Neutrophil (primary cell): ENCODE data around the gene PML.

Experiments used
- H3K27ac ChIP-seq: fragments of 200-600 bp; sonication (generic); 2 replicates; pipeline ENCODE4 v1.5.1; 2016; ENCODE audit warnings: mild to moderate bottlenecking, moderate library complexity
- H3K27me3 ChIP-seq: fragments of 200-600 bp; sonication (generic); 2 replicates; pipeline ENCODE4 v1.6.0; 2016; ENCODE audit warnings: mild to moderate bottlenecking
- H3K36me3 ChIP-seq: fragments of 200-600 bp; sonication (generic); 2 replicates; pipeline ENCODE4 v1.5.1; 2017
- H3K4me1 ChIP-seq, 2 experiments: fragments of 200-600 bp in 1 of 2; sonication (generic) in 1 of 2; 1 replicate in 1 of 2; 2 replicates in 1 of 2; pipeline versions ENCODE4 v1.5.1 to v1.6.1; 2013 to 2016; ENCODE audit warnings: low read depth in 1 of 2, low read length in 1 of 2, mild to moderate bottlenecking in 1 of 2, moderate library complexity in 1 of 2; ENCODE audit not compliant: control insufficient read depth in 1 of 2, insufficient read depth in 1 of 2
- H3K4me3 ChIP-seq, 2 experiments: fragments of 200-600 bp in 1 of 2; sonication (generic) in 1 of 2; 1 replicate in 1 of 2; 2 replicates in 1 of 2; pipeline ENCODE4 v1.5.1; 2013 to 2016; ENCODE audit warnings: low read depth in 1 of 2, low read length in 1 of 2, mild to moderate bottlenecking in 1 of 2, moderate library complexity in 1 of 2
- H3K9me3 ChIP-seq: fragments of 200-600 bp; sonication (generic); 2 replicates; pipeline ENCODE4 v1.5.1; 2016
- CTCF ChIP-seq: fragments of 200-600 bp; sonication (generic); IDR thresholded peaks from 2 replicates; pipeline ENCODE4 v1.5.1; 2016; ENCODE audit warnings: antibody characterized with exemption

PML gene

GRCh38 chr15:73996939-73997338 lies 2.4 kb downstream of the PML start:
- no peak for TF ChIP-seq CTCF
- Histone ChIP-seq H3K36me3 (peaks cover 18% of the 10 kb centered on the region), H3K27me3 (no peaks in the 10 kb centered on the region), H3K4me3 (peak overlapping the region; percentile 54 to 55), H3K9me3 (no peaks in the 10 kb centered on the region), H3K4me1 (peaks cover 54 to 56% of the 10 kb centered on the region in 2 experiments), H3K27ac (peak overlapping the region; percentile 91)

GRCh38 chr15:73997986-73998385 lies 3.5 kb downstream of the PML start:
- no peak overlapping the region for H3K4me3 ChIP-seq
- H3K27ac ChIP-seq: peak overlapping the region; percentile 91
- peaks cover 23% of the 10 kb centered on the region for H3K36me3 ChIP-seq
- no peak for TF ChIP-seq CTCF
- peaks cover 46 to 47% of the 10 kb centered on the region in 2 experiments for H3K4me1 ChIP-seq
- H3K27me3 ChIP-seq: no peaks in the 10 kb centered on the region
- H3K9me3 ChIP-seq: no peaks in the 10 kb centered on the region

GRCh38 chr15:74006774-74007639 lies 12.5 kb downstream of the PML start:
- Histone ChIP-seq H3K27ac (peak overlapping the region; percentile 64), H3K9me3 (no peaks in the 10 kb centered on the region), H3K4me3 (no peak overlapping the region), H3K36me3 (peaks cover 12% of the 10 kb centered on the region), H3K4me1 (peaks cover 47 to 48% of the 10 kb centered on the region in 2 experiments), H3K27me3 (no peaks in the 10 kb centered on the region)
- TF ChIP-seq CTCF: no peak

- H3K27ac ChIP-seq: peak overlapping the region; percentile 64
- TF ChIP-seq CTCF: no peak
- peaks cover 52 to 56% of the 10 kb centered on the region in 2 experiments for H3K4me1 ChIP-seq
- H3K36me3 ChIP-seq: peaks cover 9% of the 10 kb centered on the region
- H3K4me3 ChIP-seq: no peak overlapping the region
- no peaks in the 10 kb centered on the region for H3K27me3 ChIP-seq
- no peaks in the 10 kb centered on the region for H3K9me3 ChIP-seq
Measured at GRCh38 chr15:74007820-74008371, 13.4 kb downstream of the PML start.

- H3K4me3 ChIP-seq: no peak overlapping the region
Measured at GRCh38 chr15:74008901-74009300, 14.4 kb downstream of the PML start.

More at GRCh38 chr15:74008901-74009300, 14.4 kb downstream of the PML start:
- TF ChIP-seq CTCF: no peak
- Histone ChIP-seq H3K27me3 (no peaks in the 10 kb centered on the region), H3K27ac (peak overlapping the region; percentile 35), H3K36me3 (peaks cover 5% of the 10 kb centered on the region), H3K4me1 (peaks cover 59 to 65% of the 10 kb centered on the region in 2 experiments), H3K9me3 (no peaks in the 10 kb centered on the region)
